ENCODE results near the gene GABARAP. TPM values are rescaled to one million over a fixed set of nuclear protein-coding genes. Genes with fewer than 3 reads are reported as not detected.
"Not testable (repeated sequence)": the region's sequence is repeated elsewhere in the genome, so short reads cannot be mapped to it uniquely, and the experiment has no call there.

Gene GABARAP
- total RNA-seq, 1 experiment from 2014 or later: 140 TPM

- Histone ChIP-seq H3K4me3 (ENCODE audit: low read depth, low read length) (no peak overlapping the region), H3K27me3 (replicated peaks; ENCODE audit: control insufficient read depth, insufficient read depth, low read length) (no peaks in the 10 kb centered on the region), H3K36me3 (ENCODE audit: control insufficient read depth, insufficient read depth, low read length) (no peaks in the 10 kb centered on the region), H3K4me1 (no peaks in the 10 kb centered on the region), H3K9me3 (no peaks in the 10 kb centered on the region)
- intact Hi-C loops (cut with micrococcal nuclease; ENCODE audit: unreplicated experiment): no loop called here
- H3K4me1 Mint-ChIP-seq (ENCODE audit: low read depth, unreplicated experiment): peaks cover 11% of the 10 kb centered on the region
- POLR2A ChIA-PET: no interaction called here
- no peak for TF ChIP-seq CTCF (IDR thresholded peaks at IDR 0.05; ENCODE audit: insufficient read depth in 1 of 2, low read depth in 1 of 2, low read length in 1 of 2, severe bottlenecking in 1 of 2, unreplicated experiment in 1 of 2)
- no peaks in the 10 kb centered on the region for H3K9me3 Mint-ChIP-seq (ENCODE audit: unreplicated experiment)
- H3K36me3 Mint-ChIP-seq (ENCODE audit: insufficient read depth, unreplicated experiment): peaks cover 50% of the 10 kb centered on the region
- no TSS peak for BruUV-seq (replicated peaks)
- DNase-seq: no peak
- H3K27me3 Mint-ChIP-seq (ENCODE audit: insufficient read depth, unreplicated experiment): no peaks in the 10 kb centered on the region
- CTCF ChIA-PET: interaction anchor here (0.7 kb wide), 1 partner anchor 19 kb away, joined by 3 read pairs; no protein-coding TSS in a partner anchor
- H3K27ac Mint-ChIP-seq (ENCODE audit: unreplicated experiment): no peak overlapping the region
- H3K4me3 Mint-ChIP-seq (ENCODE audit: unreplicated experiment): peak overlapping the region; percentile 44
Observed at GRCh38 chr17:7248796-7249195, 6.5 kb upstream of the GABARAP start.

- Mint-ChIP-seq H3K4me3 (ENCODE audit: unreplicated experiment) (no peak overlapping the region), H3K27me3 (ENCODE audit: insufficient read depth, unreplicated experiment) (peaks cover 3% of the 10 kb centered on the region), H3K9me3 (ENCODE audit: unreplicated experiment) (no peaks in the 10 kb centered on the region), H3K27ac (ENCODE audit: unreplicated experiment) (no peak overlapping the region), H3K36me3 (ENCODE audit: insufficient read depth, unreplicated experiment) (peaks cover 49% of the 10 kb centered on the region), H3K4me1 (ENCODE audit: low read depth, unreplicated experiment) (no peaks in the 10 kb centered on the region)
- H3K4me1 ChIP-seq: no peaks in the 10 kb centered on the region
- H3K36me3 ChIP-seq (ENCODE audit: control insufficient read depth, insufficient read depth, low read length): no peaks in the 10 kb centered on the region
- ChIA-PET CTCF (no interaction called here), POLR2A (no interaction called here)
- H3K4me3 ChIP-seq (ENCODE audit: low read depth, low read length): no peak overlapping the region
- no peaks in the 10 kb centered on the region for H3K27me3 ChIP-seq (replicated peaks; ENCODE audit: control insufficient read depth, insufficient read depth, low read length)
- BruUV-seq (replicated peaks): no TSS peak
- H3K9me3 ChIP-seq: no peaks in the 10 kb centered on the region
- no peak for TF ChIP-seq CTCF (IDR thresholded peaks at IDR 0.05; ENCODE audit: insufficient read depth in 1 of 2, low read depth in 1 of 2, low read length in 1 of 2, severe bottlenecking in 1 of 2, unreplicated experiment in 1 of 2)
- no peak for DNase-seq
- intact Hi-C loops (cut with micrococcal nuclease; ENCODE audit: unreplicated experiment): no loop called here
Observed at GRCh38 chr17:7246779-7247178, 4.5 kb upstream of the GABARAP start.

GRCh38 chr17:7243838-7244237 is 1.6 kb upstream of the GABARAP start:
- CTCF ChIA-PET: interaction anchor here (0.6 kb wide), 1 partner anchor 61 kb away, joined by 5 read pairs; no protein-coding TSS in a partner anchor
- BruUV-seq (replicated peaks); H3K9me3 ChIP-seq; H3K36me3 ChIP-seq (ENCODE audit: control insufficient read depth, insufficient read depth, low read length); H3K27me3 Mint-ChIP-seq (ENCODE audit: insufficient read depth, unreplicated experiment); POLR2A ChIA-PET; H3K4me3 Mint-ChIP-seq (ENCODE audit: unreplicated experiment); intact Hi-C loops (cut with micrococcal nuclease; ENCODE audit: unreplicated experiment); H3K4me3 ChIP-seq (ENCODE audit: low read depth, low read length); H3K27ac Mint-ChIP-seq (ENCODE audit: unreplicated experiment); H3K4me1 ChIP-seq; H3K9me3 Mint-ChIP-seq (ENCODE audit: unreplicated experiment); H3K27me3 ChIP-seq (replicated peaks; ENCODE audit: control insufficient read depth, insufficient read depth, low read length); DNase-seq: not testable (repeated sequence)
- peaks cover 54% of the 10 kb centered on the region for H3K36me3 Mint-ChIP-seq (ENCODE audit: insufficient read depth, unreplicated experiment)
- peaks cover 14% of the 10 kb centered on the region for H3K4me1 Mint-ChIP-seq (ENCODE audit: low read depth, unreplicated experiment)

- ChIA-PET CTCF (interaction anchor here (0.6 to 1.3 kb wide), 2 partner anchors 23 to 62 kb away, joined by 5 read pairs; no protein-coding TSS in a partner anchor), POLR2A (no interaction called here)
- no peak for TF ChIP-seq CTCF (IDR thresholded peaks at IDR 0.05; ENCODE audit: insufficient read depth in 1 of 2, low read depth in 1 of 2, low read length in 1 of 2, severe bottlenecking in 1 of 2, unreplicated experiment in 1 of 2)
- peaks cover 54% of the 10 kb centered on the region for H3K36me3 Mint-ChIP-seq (ENCODE audit: insufficient read depth, unreplicated experiment)
- Histone ChIP-seq H3K4me3 (ENCODE audit: low read depth, low read length) (peak overlapping the region; percentile 84), H3K9me3 (no peaks in the 10 kb centered on the region), H3K36me3 (ENCODE audit: control insufficient read depth, insufficient read depth, low read length) (no peaks in the 10 kb centered on the region), H3K27me3 (replicated peaks; ENCODE audit: control insufficient read depth, insufficient read depth, low read length) (no peaks in the 10 kb centered on the region), H3K4me1 (peaks cover 6% of the 10 kb centered on the region; the same call in 1 of the 2 replicates)
- BruUV-seq (replicated peaks): TSS peak; percentile 41
- peak overlapping the region; percentile 96 for H3K27ac Mint-ChIP-seq (ENCODE audit: unreplicated experiment)
- peaks cover 3% of the 10 kb centered on the region for H3K27me3 Mint-ChIP-seq (ENCODE audit: insufficient read depth, unreplicated experiment)
- no peak for DNase-seq
- peak overlapping the region; percentile 94 for H3K4me3 Mint-ChIP-seq (ENCODE audit: unreplicated experiment)
- intact Hi-C loops (cut with micrococcal nuclease; ENCODE audit: unreplicated experiment): no loop called here
- H3K9me3 Mint-ChIP-seq (ENCODE audit: unreplicated experiment): no peaks in the 10 kb centered on the region
- peaks cover 14% of the 10 kb centered on the region for H3K4me1 Mint-ChIP-seq (ENCODE audit: low read depth, unreplicated experiment)
Observed at GRCh38 chr17:7243453-7243729, 1.1 kb upstream of the GABARAP start.

Data from Caco-2 (cell line).